HG02798 (cell line): Measurements from ENCODE around the gene HMGCLL1.

Experiments used
- ATAC-seq: cut with Tn5 transposase; IDR thresholded peaks from one replicate; pipeline ENCODE4 v1.9.1; 2021; ENCODE audit warnings: mild to moderate bottlenecking; ENCODE audit not compliant: unreplicated experiment, poor library complexity

The HMGCLL1 gene

DNA sequence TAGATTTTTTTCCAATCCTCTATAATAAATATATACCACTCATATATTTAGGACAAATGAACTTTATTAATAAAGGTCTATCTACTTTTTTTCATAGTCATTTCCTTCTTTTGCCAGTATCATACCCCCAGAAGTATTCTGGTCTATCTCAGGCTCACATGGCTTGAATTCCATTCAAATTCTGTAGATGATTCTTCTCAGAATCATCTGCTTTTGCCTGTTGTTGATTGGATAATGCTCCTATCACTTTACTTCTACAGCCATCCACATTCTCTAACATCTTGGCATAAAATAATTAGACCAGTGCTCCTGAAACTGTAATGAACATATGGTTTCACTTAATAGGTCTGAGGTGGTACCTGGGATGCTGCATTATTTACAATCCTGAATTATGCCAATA is 130.5 kb downstream of the HMGCLL1 start:
- ATAC-seq = no peak

GRCh38 chr6:55447891-55448290 is 131.1 kb downstream of the HMGCLL1 start:
- no peak for ATAC-seq

- ATAC-seq = no peak
These were observed 133.3 kb downstream of the HMGCLL1 start for GRCh38 chr6:55445648-55446204.

DNA sequence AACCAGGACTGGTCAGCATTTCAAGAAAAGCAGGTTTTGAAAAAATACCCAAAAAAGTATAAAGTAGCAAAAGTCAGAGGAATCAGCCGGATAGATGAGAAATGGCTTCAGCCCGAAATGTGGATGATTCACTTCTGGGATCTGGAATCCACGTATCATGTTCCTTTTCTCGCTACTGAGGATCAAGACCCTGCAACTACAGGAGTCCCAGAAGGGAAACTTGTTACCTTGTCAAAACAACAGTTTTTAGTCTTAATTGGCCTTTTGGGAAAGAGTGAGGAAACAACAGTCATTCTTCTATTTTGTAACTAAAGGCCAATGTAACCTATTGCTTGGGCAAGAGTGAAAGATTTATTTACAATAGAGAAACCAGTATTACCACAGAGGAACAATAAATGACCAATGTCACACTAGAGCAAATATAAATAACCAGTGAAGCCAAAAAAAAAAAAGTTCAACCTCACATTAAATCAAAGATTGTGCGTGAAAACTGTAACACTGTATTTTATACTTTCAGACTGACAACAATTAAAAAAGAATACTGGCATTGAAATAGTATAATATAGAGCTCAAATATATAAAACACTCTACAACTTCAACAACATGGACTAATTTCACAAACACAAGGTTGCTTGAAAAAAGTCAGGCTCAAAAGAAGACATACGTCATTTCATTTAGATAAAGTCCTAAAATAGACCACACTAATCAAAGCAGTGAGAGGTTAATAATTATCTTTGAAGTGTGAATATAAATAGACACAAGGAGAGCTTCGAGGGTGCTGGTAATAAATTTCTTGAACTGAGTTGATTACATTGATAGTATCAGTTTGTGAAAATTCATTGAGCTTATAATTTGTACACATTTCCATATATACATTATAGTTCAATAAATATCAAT is 135.5 kb downstream of the HMGCLL1 start:
- ATAC-seq = no peak

DNA sequence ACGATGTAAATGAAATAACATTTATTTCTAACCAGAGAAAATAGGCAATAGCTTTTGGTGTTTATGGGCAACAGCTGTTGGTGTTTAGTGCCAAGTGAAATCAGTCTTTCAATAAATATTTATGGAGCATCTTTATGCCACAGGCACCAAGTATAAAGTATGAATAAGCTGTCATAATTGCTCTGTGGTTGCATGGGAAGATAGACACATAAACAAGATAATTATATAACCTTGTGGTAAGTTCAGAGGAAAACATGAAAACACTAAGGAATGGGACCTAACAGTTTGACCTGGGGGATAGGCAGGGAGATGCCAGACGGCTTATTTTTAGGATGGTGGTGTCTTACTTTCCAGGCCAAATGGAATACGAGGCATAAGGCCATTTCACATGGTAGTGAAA is 140.8 kb downstream of the HMGCLL1 start:
- no peak for ATAC-seq

DNA sequence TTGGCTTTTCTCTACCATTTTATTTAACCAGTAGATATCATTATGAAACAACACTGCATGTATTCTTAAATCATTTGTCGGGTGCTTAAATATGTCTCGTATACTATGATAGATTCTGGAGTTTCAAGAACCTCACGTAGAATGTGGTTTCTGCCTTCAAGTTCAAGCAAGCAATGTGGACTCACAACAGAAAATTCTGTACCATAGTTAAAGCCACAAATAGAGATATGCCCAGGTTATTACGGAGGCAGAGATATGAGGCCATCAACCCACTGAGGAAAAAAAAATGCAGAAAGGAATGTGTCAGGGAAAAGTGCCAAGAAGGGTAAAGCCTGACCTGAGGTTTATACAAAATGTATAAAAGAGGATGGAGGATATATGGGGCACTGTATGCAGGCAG is 141.9 kb downstream of the HMGCLL1 start:
- ATAC-seq = no peak

DNA sequence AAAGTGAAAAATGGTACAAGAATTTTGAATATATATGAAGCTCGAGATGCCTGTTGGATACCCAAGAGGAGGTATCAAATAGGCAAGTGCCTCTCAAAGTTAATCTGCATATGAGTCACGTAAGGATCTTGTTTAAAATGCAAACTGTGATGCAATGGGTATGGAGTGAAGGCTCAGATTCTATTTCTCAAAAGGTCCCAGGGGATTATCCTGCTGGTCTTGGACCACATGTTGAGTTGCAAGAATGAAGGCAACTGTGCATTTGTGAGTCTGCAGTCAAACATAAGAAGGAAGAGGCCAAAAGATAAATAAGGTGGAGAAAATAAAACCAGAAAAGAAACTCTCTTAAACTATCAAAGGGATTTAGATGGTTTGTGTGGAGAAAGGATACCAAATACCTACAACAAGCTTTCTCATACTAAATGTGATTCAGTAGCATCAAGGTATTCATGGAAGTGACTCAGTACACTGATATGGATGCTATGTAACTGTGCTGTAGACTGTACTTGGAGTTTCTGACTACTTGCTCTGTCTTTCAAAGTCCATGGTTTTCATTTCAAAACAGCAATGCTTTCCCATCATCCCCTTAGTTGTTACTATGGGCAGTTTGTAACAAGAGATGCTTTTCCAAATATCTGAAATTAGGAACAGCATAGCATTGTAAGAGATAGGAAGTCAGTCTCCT is 145.4 kb downstream of the HMGCLL1 start:
- no peak for ATAC-seq

DNA sequence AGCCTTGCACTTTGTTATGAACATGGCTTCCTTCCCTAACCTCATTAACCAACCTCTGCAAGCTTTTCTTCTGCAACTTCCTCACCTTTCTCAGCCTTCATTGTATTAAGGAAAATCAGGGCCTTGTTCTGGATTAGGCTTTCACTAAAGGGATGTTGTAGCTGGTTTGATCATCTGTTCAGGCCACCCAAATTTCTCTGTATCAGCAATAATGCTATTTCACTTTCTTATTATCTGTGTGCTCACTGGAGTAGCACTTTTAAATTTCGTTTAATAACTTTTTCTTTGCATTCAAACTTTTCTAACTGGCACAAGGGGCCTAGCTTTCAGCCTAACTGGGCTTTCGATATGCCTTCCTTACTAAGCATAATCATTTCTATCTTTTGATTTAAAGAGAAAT is 155.1 kb downstream of the HMGCLL1 start:
- ATAC-seq = no peak

DNA sequence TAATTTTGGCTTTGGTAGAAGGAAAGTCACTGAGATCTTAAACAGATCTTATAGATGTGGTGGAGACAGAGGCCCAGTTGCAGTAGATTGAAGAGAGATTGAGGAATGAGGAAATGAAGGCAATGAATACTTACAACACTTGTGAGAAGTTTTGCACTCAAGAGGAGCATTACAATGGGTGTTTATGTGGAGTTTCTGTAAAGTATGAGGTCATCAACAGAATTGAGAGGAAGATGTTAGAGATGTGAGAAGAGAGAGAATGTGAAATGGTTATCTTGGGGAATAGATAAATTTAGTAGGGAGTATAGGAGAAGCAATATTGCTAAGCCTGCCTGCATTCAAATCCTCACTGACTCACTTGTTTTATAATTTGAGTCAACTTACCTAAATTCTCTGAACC is 168.3 kb downstream of the HMGCLL1 start:
- no peak for ATAC-seq

GRCh38 chr6:55405474-55406235 is 173.3 kb downstream of the HMGCLL1 start:
- no peak for ATAC-seq

GRCh38 chr6:55399351-55399750 is 179.6 kb downstream of the HMGCLL1 start:
- ATAC-seq = no peak

DNA sequence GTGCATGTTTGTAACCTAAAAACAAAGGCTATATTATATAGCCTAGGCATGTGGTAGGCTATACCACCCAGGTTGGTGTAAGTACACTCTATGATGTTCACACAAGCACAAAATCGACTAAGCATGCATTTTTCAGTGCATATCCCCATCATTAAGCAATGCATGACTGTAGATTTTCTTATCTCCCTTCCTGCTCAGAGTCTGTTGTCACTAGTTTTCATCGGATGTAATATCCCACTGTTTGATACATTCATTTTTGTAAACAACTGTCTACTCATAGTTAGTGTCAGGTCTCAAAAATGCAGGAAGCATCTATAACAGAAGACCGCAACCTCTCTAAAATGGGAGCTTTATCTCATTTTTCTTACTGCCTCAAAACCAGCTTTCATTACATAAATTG is 181.0 kb downstream of the HMGCLL1 start:
- no peak for ATAC-seq

DNA sequence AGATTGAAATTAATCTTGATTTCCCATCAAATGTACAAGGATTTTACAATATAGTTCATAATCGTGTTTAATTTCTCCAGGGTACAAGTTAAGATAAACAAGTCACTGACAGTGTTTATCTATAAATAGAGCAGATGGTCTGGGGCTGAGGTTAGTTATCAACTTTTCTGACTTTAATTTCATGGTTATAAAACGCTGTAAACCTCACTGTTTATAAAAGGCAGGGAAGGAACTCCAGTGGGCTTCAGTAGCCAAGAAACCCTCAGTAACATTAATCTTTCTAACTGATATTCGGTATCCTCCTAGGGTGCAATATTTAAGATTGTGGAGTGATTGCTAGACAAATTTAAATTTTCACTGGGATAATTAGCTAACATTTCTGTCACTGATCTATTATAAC is 183.1 kb downstream of the HMGCLL1 start:
- ATAC-seq = no peak

DNA sequence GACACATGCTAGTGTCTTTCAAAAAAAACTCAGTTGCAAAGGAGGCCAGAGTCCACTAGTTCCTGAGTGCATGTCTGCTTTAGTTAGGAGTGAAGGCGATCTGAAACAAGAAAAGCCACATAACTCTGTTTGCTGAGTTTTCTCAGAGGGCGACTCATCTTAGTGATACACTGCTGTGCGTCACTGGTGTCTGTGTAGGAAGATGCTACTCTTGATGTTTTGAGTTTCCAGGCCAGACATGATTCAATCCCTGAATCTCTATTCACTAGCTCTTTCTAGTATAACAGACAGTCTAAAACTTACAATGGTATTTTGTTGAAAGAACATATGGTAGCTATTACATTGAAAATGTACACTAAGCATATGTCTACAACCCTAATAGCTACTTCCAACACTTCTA is 190.8 kb downstream of the HMGCLL1 start:
- no peak for ATAC-seq
